Hepatocyte (in vitro differentiated cells): ENCODE data around the gene RNFT2.

Experiments used
- EZH2phosphoT487 ChIP-seq: fragments of 200-600 bp; sonication (generic); IDR thresholded peaks from one replicate; pipeline ENCODE4 v1.6.1; 2018; ENCODE audit warnings: antibody characterized with exemption, mild to moderate bottlenecking, low read depth, moderate library complexity; ENCODE audit not compliant: unreplicated experiment, severe bottlenecking
- TF ChIP-seq, protein P1 (sequence below): fragments of 200-600 bp; sonication (generic); IDR thresholded peaks from 2 replicates; pipeline ENCODE4 v1.5.1; 2016; ENCODE audit warnings: antibody characterized with exemption, mild to moderate bottlenecking; ENCODE audit not compliant: poor library complexity

DNA sequence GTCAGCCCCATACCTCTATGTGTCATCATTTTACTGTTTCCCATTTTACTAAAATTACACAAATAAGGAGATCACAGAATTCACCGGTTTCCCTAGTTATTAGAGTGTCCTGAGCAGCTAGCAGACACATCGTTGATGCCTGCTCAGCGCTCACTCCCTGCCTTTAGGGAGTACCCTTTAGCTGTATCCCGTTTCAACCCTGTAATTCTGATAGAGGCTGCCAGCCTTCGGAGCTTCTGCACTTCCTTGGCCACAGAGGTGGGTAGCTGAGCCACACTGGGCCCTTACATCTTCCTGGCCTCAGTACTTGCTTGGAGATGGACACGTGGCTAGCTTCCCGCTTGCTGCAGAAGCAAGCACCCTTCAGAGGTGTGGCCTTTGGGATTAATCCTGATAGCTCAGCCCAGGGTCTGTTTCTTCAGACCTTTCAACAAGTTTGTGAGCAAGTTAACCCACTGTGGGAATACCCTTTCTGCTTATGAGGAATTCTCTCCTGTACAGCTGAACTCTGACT lies 158.4 kb downstream of the RNFT2 start:
- TF ChIP-seq EZH2phosphoT487, result no peak
- TF ChIP-seq, protein P1, sequence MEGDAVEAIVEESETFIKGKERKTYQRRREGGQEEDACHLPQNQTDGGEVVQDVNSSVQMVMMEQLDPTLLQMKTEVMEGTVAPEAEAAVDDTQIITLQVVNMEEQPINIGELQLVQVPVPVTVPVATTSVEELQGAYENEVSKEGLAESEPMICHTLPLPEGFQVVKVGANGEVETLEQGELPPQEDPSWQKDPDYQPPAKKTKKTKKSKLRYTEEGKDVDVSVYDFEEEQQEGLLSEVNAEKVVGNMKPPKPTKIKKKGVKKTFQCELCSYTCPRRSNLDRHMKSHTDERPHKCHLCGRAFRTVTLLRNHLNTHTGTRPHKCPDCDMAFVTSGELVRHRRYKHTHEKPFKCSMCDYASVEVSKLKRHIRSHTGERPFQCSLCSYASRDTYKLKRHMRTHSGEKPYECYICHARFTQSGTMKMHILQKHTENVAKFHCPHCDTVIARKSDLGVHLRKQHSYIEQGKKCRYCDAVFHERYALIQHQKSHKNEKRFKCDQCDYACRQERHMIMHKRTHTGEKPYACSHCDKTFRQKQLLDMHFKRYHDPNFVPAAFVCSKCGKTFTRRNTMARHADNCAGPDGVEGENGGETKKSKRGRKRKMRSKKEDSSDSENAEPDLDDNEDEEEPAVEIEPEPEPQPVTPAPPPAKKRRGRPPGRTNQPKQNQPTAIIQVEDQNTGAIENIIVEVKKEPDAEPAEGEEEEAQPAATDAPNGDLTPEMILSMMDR, result no peak
